GM12801 (cell line): ENCODE measurements around the gene OR8G1.

Experiments
- TF ChIP-seq, protein P1 (sequence below): IDR thresholded peaks from one replicate; pipeline ENCODE4 v1.5.1; 2011; ENCODE audit warnings: control low read depth; ENCODE audit not compliant: insufficient read length; ENCODE audit errors: extremely low read depth

Gene OR8G1

DNA sequence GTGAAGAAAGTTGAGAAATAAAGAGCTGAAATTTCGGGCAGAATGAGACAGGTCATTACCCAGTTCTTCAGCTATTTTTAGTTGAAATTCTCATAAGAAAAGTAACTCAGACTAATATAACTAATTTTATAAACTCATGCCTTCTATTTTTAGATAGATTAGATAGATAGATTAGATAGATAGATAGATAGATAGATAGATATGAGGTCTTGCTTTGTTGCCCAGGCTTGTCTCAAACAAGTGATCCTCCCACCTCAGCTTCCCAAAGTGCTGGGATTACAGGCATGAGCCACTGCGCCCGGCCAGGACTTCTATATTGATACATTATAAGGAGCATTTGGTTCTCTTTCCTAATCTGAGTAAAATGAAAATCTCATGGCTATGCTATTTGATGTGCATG lies 26.9 kb upstream of the OR8G1 start:
- TF ChIP-seq, protein P1, sequence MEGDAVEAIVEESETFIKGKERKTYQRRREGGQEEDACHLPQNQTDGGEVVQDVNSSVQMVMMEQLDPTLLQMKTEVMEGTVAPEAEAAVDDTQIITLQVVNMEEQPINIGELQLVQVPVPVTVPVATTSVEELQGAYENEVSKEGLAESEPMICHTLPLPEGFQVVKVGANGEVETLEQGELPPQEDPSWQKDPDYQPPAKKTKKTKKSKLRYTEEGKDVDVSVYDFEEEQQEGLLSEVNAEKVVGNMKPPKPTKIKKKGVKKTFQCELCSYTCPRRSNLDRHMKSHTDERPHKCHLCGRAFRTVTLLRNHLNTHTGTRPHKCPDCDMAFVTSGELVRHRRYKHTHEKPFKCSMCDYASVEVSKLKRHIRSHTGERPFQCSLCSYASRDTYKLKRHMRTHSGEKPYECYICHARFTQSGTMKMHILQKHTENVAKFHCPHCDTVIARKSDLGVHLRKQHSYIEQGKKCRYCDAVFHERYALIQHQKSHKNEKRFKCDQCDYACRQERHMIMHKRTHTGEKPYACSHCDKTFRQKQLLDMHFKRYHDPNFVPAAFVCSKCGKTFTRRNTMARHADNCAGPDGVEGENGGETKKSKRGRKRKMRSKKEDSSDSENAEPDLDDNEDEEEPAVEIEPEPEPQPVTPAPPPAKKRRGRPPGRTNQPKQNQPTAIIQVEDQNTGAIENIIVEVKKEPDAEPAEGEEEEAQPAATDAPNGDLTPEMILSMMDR: no peak

DNA sequence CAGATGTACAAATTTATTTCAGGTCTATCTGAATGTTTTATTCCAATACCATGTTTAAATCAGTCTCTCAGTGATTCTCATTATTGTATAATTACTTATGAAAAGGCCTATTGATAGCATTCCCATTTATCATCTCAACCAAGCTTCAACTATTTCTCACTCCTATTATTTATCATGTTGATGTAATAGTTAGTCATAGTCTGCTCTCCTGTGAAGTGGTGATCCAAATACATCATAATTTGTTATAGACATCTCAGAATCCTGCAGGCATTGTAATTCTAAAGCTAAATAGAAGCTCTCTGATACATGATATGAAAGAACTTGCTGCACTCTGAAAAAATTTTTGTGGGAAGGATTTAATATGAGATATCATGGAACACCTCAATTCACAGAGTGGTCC lies 21.8 kb upstream of the OR8G1 start:
- TF ChIP-seq, protein P1: no peak

DNA sequence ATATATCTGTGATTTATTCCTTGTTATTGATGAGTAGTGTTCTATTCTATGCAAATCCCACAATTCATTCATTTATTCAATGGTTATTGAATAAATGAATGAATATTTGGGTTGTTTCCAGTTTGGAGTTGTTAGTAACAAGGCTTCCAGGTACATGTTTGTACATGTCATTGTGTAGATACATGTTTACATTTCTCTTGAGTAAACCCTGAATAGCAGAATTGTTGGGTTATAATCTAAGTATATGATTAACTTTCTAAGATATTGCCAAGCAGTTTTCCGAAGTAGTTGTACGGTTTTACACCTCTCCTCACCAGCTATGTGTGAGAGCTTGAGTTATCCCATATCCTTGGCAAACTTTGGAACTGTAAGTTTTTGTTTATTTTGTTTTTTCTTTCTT lies 18.5 kb upstream of the OR8G1 start:
- TF ChIP-seq, protein P1: no peak

GRCh38 chr11:124225471-124225870 lies 15.4 kb upstream of the OR8G1 start:
- TF ChIP-seq, protein P1: no peak

- TF ChIP-seq, protein P1: no peak
Measured at GRCh38 chr11:124233376-124233775, 7.5 kb upstream of the OR8G1 start.

GRCh38 chr11:124238512-124238911 lies 2.4 kb upstream of the OR8G1 start:
- TF ChIP-seq, protein P1: no peak

- TF ChIP-seq, protein P1: no peak
Measured at GRCh38 chr11:124256076-124256475, 15.2 kb downstream of the OR8G1 start, which contains the start of gene OR8G5. Gene OR8G5, plus strand, starts transcription at chr11:124256376. Its CDS starts 8,556 bp downstream, at chr11:124264932.

- TF ChIP-seq, protein P1: no peak
Measured at GRCh38 chr11:124274000-124274399, 33.1 kb downstream of the OR8G1 start.
